ENCODE measurements around the gene NELL1. TPM values are rescaled to one million over a fixed set of nuclear protein-coding genes. Genes with fewer than 3 reads are reported as not detected.

The NELL1 gene
- total RNA-seq, 1 experiment from 2014 or later, result 0.22 TPM

- no peak for TF ChIP-seq CTCF (conservative IDR thresholded peaks at IDR 0.05)
- Mint-ChIP-seq H3K4me3 (no peak overlapping the region), H3K36me3 (ENCODE audit: insufficient read depth in 1 of 3, low read depth in 3 of 3) (peaks cover 0 to 7% (median 0%) of the 10 kb centered on the region in 3 experiments; a peak in 2 of 7 replicates), H3K27ac (no peak overlapping the region), H3K9me3 (peaks cover 4 to 6% of the 10 kb centered on the region in 2 experiments; a peak in 4 of 5 replicates), H3K4me1 (no peaks in the 10 kb centered on the region; a peak in 1 of 4 replicates), H3K27me3 (ENCODE audit: low read depth) (no peaks in the 10 kb centered on the region)
- Histone ChIP-seq H3K9ac (ENCODE audit: extremely low read depth, insufficient read length, low read length) (no peak overlapping the region), H2BK15ac (ENCODE audit: low read depth, low read length) (no peak overlapping the region), H2AFZ (ENCODE audit: low read length) (no peak overlapping the region), H3K27me3 (ENCODE audit: insufficient read depth, low read length) (no peaks in the 10 kb centered on the region), H4K91ac (ENCODE audit: insufficient read length, low read depth, low read length) (no peak overlapping the region), H3K14ac (ENCODE audit: insufficient read depth, low read length) (no peak overlapping the region), H3K79me1 (ENCODE audit: insufficient read depth, low read depth, low read length, poor library complexity, severe bottlenecking) (no peaks in the 10 kb centered on the region), H3K4me1 (ENCODE audit: insufficient read depth, low read length) (no peaks in the 10 kb centered on the region), H3K27ac (ENCODE audit: insufficient read length, low read depth, low read length) (no peak overlapping the region), H3K23me2 (ENCODE audit: insufficient read length, low read depth, low read length, poor library complexity, severe bottlenecking) (no peaks in the 10 kb centered on the region), H3K18ac (ENCODE audit: insufficient read length, low read depth, low read length) (no peak overlapping the region), H3K23ac (ENCODE audit: insufficient read length, low read depth, low read length) (no peak overlapping the region), H2BK12ac (ENCODE audit: insufficient read length, low read depth, low read length) (no peak overlapping the region), H4K8ac (replicated peaks; ENCODE audit: insufficient read length, low read depth, low read length) (no peak overlapping the region), H3K56ac (ENCODE audit: insufficient read length, low read depth, low read length) (no peak overlapping the region), H2BK5ac (ENCODE audit: insufficient read length, low read length) (no peak overlapping the region), H3K9me3 (ENCODE audit: control insufficient read depth, low read depth, low read length) (no peaks in the 10 kb centered on the region), H3K4me2 (ENCODE audit: insufficient read depth, insufficient read length, low read length) (no peak overlapping the region), H2BK20ac (ENCODE audit: low read depth, low read length, poor library complexity, severe bottlenecking) (no peak overlapping the region), H4K5ac (ENCODE audit: insufficient read length, low read depth, low read length) (no peak overlapping the region), H2BK120ac (ENCODE audit: low read depth, low read length, poor library complexity, severe bottlenecking) (no peak overlapping the region), H2AK5ac (ENCODE audit: insufficient read length, low read length) (no peak overlapping the region), H4K20me1 (ENCODE audit: control insufficient read depth, insufficient read depth, insufficient read length) (no peaks in the 10 kb centered on the region), H3T11ph (ENCODE audit: low read length) (no peak overlapping the region), H3K79me2 (ENCODE audit: insufficient read depth, low read length) (no peaks in the 10 kb centered on the region), H3K4ac (ENCODE audit: low read depth, low read length) (no peak overlapping the region)
- WGBS (ENCODE audit: extremely low coverage, insufficient read length, low lambda C conversion rate), result no CpG with 5 or more reads among the region's 4 CpGs
- no peak for DNase-seq
These were observed 195.8 kb downstream of the NELL1 start for GRCh38 chr11:20865161-20865560.

Data from H9 (cell line).